ENCODE results near the gene CLSTN3. TPM values are rescaled to one million over a fixed set of nuclear protein-coding genes. Genes with fewer than 3 reads are reported as not detected.

The CLSTN3 gene
- total and polyA plus RNA-seq, 2 of the 8 experiments (the other 6 are each of a cell fraction or from before 2014, with no cell fraction given), result 20.4 to 26.3 TPM

GRCh38 chr12:7161327-7161726, 31.2 kb downstream of the CLSTN3 start:
- Histone ChIP-seq H3K27me3 (replicated peaks in 1 of 4; ENCODE audit: control insufficient read depth in 3 of 4, extremely low read depth in 1 of 4, insufficient read depth in 3 of 4, low read length in 3 of 4) (no peaks in the 10 kb centered on the region; a peak in 2 of 7 replicates), H3K14ac (ENCODE audit: insufficient read length) (no peak overlapping the region), H2AK5ac (ENCODE audit: low read depth, low read length) (no peak overlapping the region), H4K8ac (ENCODE audit: extremely low read depth, insufficient read depth, low read length) (no peak overlapping the region), H3K27ac (ENCODE audit: low read depth, low read length) (no peak overlapping the region), H3K79me1 (ENCODE audit: low read depth, low read length) (no peaks in the 10 kb centered on the region; the same call in 1 of the 2 replicates), H2BK15ac (ENCODE audit: low read length) (no peak overlapping the region), H3K9me3 (ENCODE audit: insufficient read depth in 2 of 2, low read depth in 1 of 2, low read length in 1 of 2) (peaks cover 13 to 19% of the 10 kb centered on the region in 2 experiments), H4K20me1 (replicated peaks in 1 of 2; ENCODE audit: control insufficient read depth in 1 of 2, insufficient read depth in 2 of 2, low read length in 2 of 2) (no peaks in the 10 kb centered on the region), H4K5ac (ENCODE audit: insufficient read length, low read depth, low read length) (no peak overlapping the region), H3K79me2 (ENCODE audit: control insufficient read depth in 1 of 2, insufficient read depth in 2 of 2, low read length in 2 of 2) (no peaks in the 10 kb centered on the region), H3K23ac (ENCODE audit: insufficient read length) (no peak overlapping the region), H2BK120ac (replicated peaks; ENCODE audit: low read depth, low read length) (no peak overlapping the region), H2AFZ (ENCODE audit: low read length) (no peak overlapping the region), H3K36me3 (ENCODE audit: control insufficient read depth in 2 of 4, insufficient read depth in 4 of 4, low read length in 3 of 4) (no peaks in the 10 kb centered on the region), H3K4me3 (ENCODE audit: extremely low read depth in 1 of 4, insufficient read depth in 2 of 4, low read depth in 3 of 4, low read length in 4 of 4) (no peak overlapping the region), H2BK5ac (ENCODE audit: low read depth, low read length) (no peak overlapping the region), H3K18ac (ENCODE audit: extremely low read depth, low read length) (no peak overlapping the region), H3K4me2 (ENCODE audit: insufficient read depth in 1 of 2, low read depth in 2 of 2, low read length in 2 of 2) (no peak overlapping the region), H2BK12ac (ENCODE audit: low read depth, low read length) (no peak overlapping the region), H3K9ac (replicated peaks in 1 of 4; ENCODE audit: extremely low read depth in 1 of 4, low read depth in 3 of 4, low read length in 3 of 4) (no peak overlapping the region), H3K23me2 (ENCODE audit: low read depth, low read length) (no peaks in the 10 kb centered on the region; the same call in 1 of the 2 replicates), H3K4me1 (replicated peaks in 1 of 4; ENCODE audit: control insufficient read depth in 3 of 4, insufficient read depth in 4 of 4, low read length in 3 of 4) (no peaks in the 10 kb centered on the region), H4K91ac (replicated peaks; ENCODE audit: insufficient read length, low read length) (no peak overlapping the region), H3K4ac (replicated peaks; ENCODE audit: insufficient read length, low read depth, low read length) (no peak overlapping the region), H2BK20ac (ENCODE audit: low read length) (no peak overlapping the region), H3K56ac (replicated peaks; ENCODE audit: insufficient read length, low read depth, low read length) (no peak overlapping the region)
- FAIRE-seq (no peak), DNase-seq (ENCODE audit: low read depth in 1 of 2, low spot score in 2 of 2) (no peak)
- ChIA-PET CTCF (ENCODE audit: partially characterized antibody) (interaction anchor here (0.7 to 6.1 kb wide), 9 partner anchors 8 to 66 kb away, joined by 3 to 71 read pairs (median 6); no protein-coding TSS in a partner anchor), POLR2A (ENCODE audit: partially characterized antibody) (interaction anchor here (2.7 kb wide), 1 partner anchor 28 kb away, joined by 11 read pairs; the partner anchor contains the start of gene PEX5)
- 93% methylated on average over 4 of the region's 4 CpGs; no CpG with 5 or more reads in 1 of the 2 experiments for WGBS, 2 experiments (ENCODE audit: extremely low coverage in 1 of 2, insufficient coverage in 1 of 2, insufficient read length in 1 of 2, insufficient replicate concordance in 2 of 2, low coverage in 1 of 2, low lambda C conversion rate in 2 of 2, missing lambda C conversion rate in 1 of 2)
- TF ChIP-seq YY1 (IDR thresholded peaks at IDR 0.05; ENCODE audit: low read depth, low read length) (no peak), NANOG (IDR thresholded peaks at IDR 0.05; ENCODE audit: insufficient read depth, low read depth, low read length, poor library complexity, severe bottlenecking) (no peak), GABPA (IDR thresholded peaks at IDR 0.05; ENCODE audit: borderline replicate concordance, insufficient read depth, low read length) (no peak), EGR1 (IDR thresholded peaks at IDR 0.05; ENCODE audit: borderline replicate concordance, low read depth, low read length) (no peak), PHF8 (conservative IDR thresholded peaks at IDR 0.05; ENCODE audit: low read depth, low read length) (no peak), JUND (IDR thresholded peaks at IDR 0.05; ENCODE audit: low read length) (no peak), CTBP2 (IDR thresholded peaks at IDR 0.05; ENCODE audit: borderline replicate concordance, insufficient read depth, insufficient read length, low read length) (no peak), CHD1 (IDR thresholded peaks at IDR 0.05; ENCODE audit: low read depth, low read length) (no peak), CBX8 (IDR thresholded peaks at IDR 0.05; ENCODE audit: borderline replicate concordance, low read depth, low read length) (no peak), RNF2 (IDR thresholded peaks at IDR 0.05; ENCODE audit: borderline replicate concordance, low read depth, low read length, missing control alignments, poor library complexity, severe bottlenecking) (no peak)
- TF ChIP-seq, protein P1, sequence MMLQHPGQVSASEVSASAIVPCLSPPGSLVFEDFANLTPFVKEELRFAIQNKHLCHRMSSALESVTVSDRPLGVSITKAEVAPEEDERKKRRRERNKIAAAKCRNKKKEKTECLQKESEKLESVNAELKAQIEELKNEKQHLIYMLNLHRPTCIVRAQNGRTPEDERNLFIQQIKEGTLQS (IDR thresholded peaks at IDR 0.05; ENCODE audit: insufficient read depth, low read depth, low read length), result no peak
